GM23248 (cell line): ENCODE results near the gene RBM45. TPM values are rescaled to one million over a fixed set of nuclear protein-coding genes. Genes with fewer than 3 reads are reported as not detected.
A peak's percentile ranks its signal among the peaks of the same experiment; 100 is the strongest.

ENCODE experiments used
- DNase-seq: peaks from one replicate; pipeline ENCODE4 v3.0.0-alpha.2; 2015
- H2AFZ ChIP-seq: fragments of 200-600 bp; sonication (generic); 2 replicates; pipeline ENCODE4 v1.6.1; 2016; ENCODE audit warnings: antibody characterized with exemption
- H3F3A ChIP-seq: fragments of 200-600 bp; sonication (generic); 2 replicates; pipeline ENCODE4 v1.6.1; 2016; ENCODE audit warnings: mild to moderate bottlenecking, antibody characterized with exemption, mixed run types; ENCODE audit not compliant: insufficient read depth
- H3K27ac ChIP-seq: fragments of 200-600 bp; sonication (generic); 2 replicates; pipeline ENCODE4 v1.5.1; 2016; ENCODE audit warnings: mild to moderate bottlenecking
- H3K27me3 ChIP-seq: fragments of 200-600 bp; sonication (generic); replicated peaks from 2 replicates; pipeline ENCODE4 v1.6.1; 2016; ENCODE audit warnings: mild to moderate bottlenecking; ENCODE audit not compliant: insufficient read depth
- H3K36me3 ChIP-seq: fragments of 200-600 bp; sonication (generic); 2 replicates; pipeline ENCODE4 v1.6.1; 2016; ENCODE audit warnings: low read depth, mild to moderate bottlenecking
- H3K4me1 ChIP-seq: fragments of 200-600 bp; sonication (generic); 2 replicates; pipeline ENCODE4 v1.6.1; 2016; ENCODE audit warnings: mild to moderate bottlenecking; ENCODE audit not compliant: insufficient read depth
- H3K4me2 ChIP-seq: fragments of 200-600 bp; sonication (generic); one replicate; pipeline ENCODE4 v1.6.1; 2016; ENCODE audit warnings: mild to moderate bottlenecking; ENCODE audit not compliant: unreplicated experiment
- H3K4me3 ChIP-seq: fragments of 200-600 bp; sonication (generic); 2 replicates; pipeline ENCODE4 v1.5.1; 2016; ENCODE audit warnings: mild to moderate bottlenecking
- H3K79me2 ChIP-seq: fragments of 200-600 bp; sonication (generic); 2 replicates; pipeline ENCODE4 v1.6.1; 2016; ENCODE audit warnings: mild to moderate bottlenecking; ENCODE audit not compliant: insufficient read depth
- H3K9ac ChIP-seq: fragments of 200-600 bp; sonication (generic); 2 replicates; pipeline ENCODE4 v1.6.1; 2016; ENCODE audit warnings: mild to moderate bottlenecking
- H3K9me2 ChIP-seq: fragments of 200-600 bp; sonication (generic); 2 replicates; pipeline ENCODE4 v1.6.1; 2016; ENCODE audit warnings: mixed run types, mild to moderate bottlenecking, moderate library complexity; ENCODE audit not compliant: insufficient read depth
- H3K9me3 ChIP-seq: fragments of 200-600 bp; sonication (generic); one replicate; pipeline ENCODE4 v1.6.1; 2017; ENCODE audit warnings: low read depth
- H4K20me1 ChIP-seq: fragments of 200-600 bp; sonication (generic); 2 replicates; pipeline ENCODE4 v1.6.0; 2016; ENCODE audit not compliant: insufficient read depth
- EZH2 ChIP-seq: fragments of 200-600 bp; sonication (generic); IDR thresholded peaks from 2 replicates; pipeline ENCODE4 v1.6.1; 2018; ENCODE audit warnings: antibody characterized with exemption, mild to moderate bottlenecking; ENCODE audit not compliant: insufficient read depth, poor library complexity, severe bottlenecking
- EZH2phosphoT487 ChIP-seq: fragments of 200-600 bp; sonication (generic); IDR thresholded peaks from 2 replicates; pipeline ENCODE4 v1.6.1; 2018; ENCODE audit warnings: antibody characterized with exemption, moderate library complexity, mild to moderate bottlenecking, low read depth; ENCODE audit not compliant: insufficient read depth
- WGBS, 2 experiments: methylation state at CpG; one replicate each; pipeline ENCODE4 v1.1.6; 2015 to 2017; ENCODE audit warnings: low lambda C conversion rate in 2 of 2, low coverage in 1 of 2; ENCODE audit errors: missing lambda C conversion rate in 2 of 2; 5-methylcytosine and 5-hydroxymethylcytosine counted together
- in situ Hi-C: fragments of 300-500 bp; cut with MboI; formaldehyde crosslinking; loops from 2 replicates; pipeline ENCODE4 v1.15.0; 2020
- polyA plus RNA-seq: library from polyadenylated mRNA; unstranded; fragments of >200 nt; fragmentation: Nextera tagmentation; extraction: Ambion mirVana; gene quantifications from 2 replicates; pipeline ENCODE4 v1.2.1, GENCODE V29; 2016
- total RNA-seq: library from RNA; depleted of rRNA; stranded (reverse); fragments of >200 nt; shearing (Covaris generic); gene quantifications from 2 replicates; pipeline ENCODE4 v1.2.3, GENCODE V29; 2014

The RBM45 gene
- total and polyA plus RNA-seq, 2 experiments from 2014 or later, result 15.2 to 17.6 TPM

GRCh38 chr2:178157574-178157973, 45.3 kb downstream of the RBM45 start:
- no peaks in the 10 kb centered on the region for H3K9me3 ChIP-seq
- H2AFZ ChIP-seq, result no peak overlapping the region
- in situ Hi-C loops, result no loop called here
- WGBS, 2 experiments, result 83 to 85% methylated on average over 5 of the region's 5 CpGs
- H3F3A ChIP-seq, result no peaks in the 10 kb centered on the region
- H3K27me3 ChIP-seq, result no peaks in the 10 kb centered on the region
- no peak for DNase-seq
- H3K4me2 ChIP-seq, result no peak overlapping the region
- H3K4me3 ChIP-seq, result no peak overlapping the region
- H3K4me1 ChIP-seq, result no peaks in the 10 kb centered on the region
- no peaks in the 10 kb centered on the region for H4K20me1 ChIP-seq
- H3K27ac ChIP-seq, result no peak overlapping the region
- no peaks in the 10 kb centered on the region for H3K36me3 ChIP-seq
- no peaks in the 10 kb centered on the region for H3K79me2 ChIP-seq
- H3K9ac ChIP-seq, result no peak overlapping the region
- no peak for TF ChIP-seq EZH2
- TF ChIP-seq EZH2phosphoT487, result no peak
- H3K9me2 ChIP-seq, result no peaks in the 10 kb centered on the region

- H3K27ac ChIP-seq, result no peak overlapping the region
- H3K4me3 ChIP-seq, result no peak overlapping the region
- H3K36me3 ChIP-seq, result no peaks in the 10 kb centered on the region
- H4K20me1 ChIP-seq, result no peaks in the 10 kb centered on the region
- in situ Hi-C loops, result no loop called here
- H2AFZ ChIP-seq, result no peak overlapping the region
- H3K9ac ChIP-seq, result no peak overlapping the region
- no peaks in the 10 kb centered on the region for H3K9me2 ChIP-seq
- H3K4me2 ChIP-seq, result no peak overlapping the region
- peaks cover 8% of the 10 kb centered on the region; the same call in 1 of the 2 replicates for H3K4me1 ChIP-seq
- no peaks in the 10 kb centered on the region for H3K79me2 ChIP-seq
- H3K9me3 ChIP-seq, result no peaks in the 10 kb centered on the region
- 77 to 89% methylated on average over 1 of the region's 1 CpG for WGBS, 2 experiments
- DNase-seq, result no peak
- H3K27me3 ChIP-seq, result no peaks in the 10 kb centered on the region
- no peaks in the 10 kb centered on the region for H3F3A ChIP-seq
- no peak for TF ChIP-seq EZH2phosphoT487
These were observed 47.7 kb downstream of the RBM45 start for GRCh38 chr2:178159966-178160365.

GRCh38 chr2:178160601-178161000, 48.4 kb downstream of the RBM45 start:
- Histone ChIP-seq H3K4me2 (no peak overlapping the region), H3K79me2 (no peaks in the 10 kb centered on the region), H3K36me3 (no peaks in the 10 kb centered on the region), H3K9me2 (no peaks in the 10 kb centered on the region), H3K4me1 (peaks cover 8% of the 10 kb centered on the region; the same call in 1 of the 2 replicates), H3K27ac (no peak overlapping the region), H3K4me3 (no peak overlapping the region), H3K27me3 (no peaks in the 10 kb centered on the region), H3F3A (no peaks in the 10 kb centered on the region), H2AFZ (no peak overlapping the region), H3K9ac (no peak overlapping the region), H3K9me3 (no peaks in the 10 kb centered on the region), H4K20me1 (no peaks in the 10 kb centered on the region)
- 96 to 100% methylated on average over 1 of the region's 1 CpG for WGBS, 2 experiments
- in situ Hi-C loops, result no loop called here
- no peak for TF ChIP-seq EZH2
- no peak for DNase-seq

GRCh38 chr2:178163395-178163794, 51.2 kb downstream of the RBM45 start:
- peak; percentile 50 for DNase-seq
- Histone ChIP-seq H3K79me2 (no peaks in the 10 kb centered on the region), H3K4me2 (peak overlapping the region; percentile 47), H3K27me3 (no peaks in the 10 kb centered on the region), H4K20me1 (no peaks in the 10 kb centered on the region), H2AFZ (peak overlapping the region; percentile 79), H3K9me2 (no peaks in the 10 kb centered on the region), H3K4me1 (peaks cover 8% of the 10 kb centered on the region; the same call in 1 of the 2 replicates), H3K27ac (0 out of 2 replicates have a peak overlapping the region, but pooled peaks have one; percentile 19), H3K9ac (0 out of 2 replicates have a peak overlapping the region, but pooled peaks have one; percentile 22), H3K9me3 (no peaks in the 10 kb centered on the region), H3F3A (no peaks in the 10 kb centered on the region), H3K4me3 (0 out of 2 replicates have a peak overlapping the region, but pooled peaks have one; percentile 11), H3K36me3 (no peaks in the 10 kb centered on the region)
- 53 to 58% methylated on average over 3 to 4 of the region's 4 CpGs for WGBS, 2 experiments
- in situ Hi-C loops, result no loop called here
- no peak for TF ChIP-seq EZH2phosphoT487
- no peak for TF ChIP-seq EZH2

- no peak for DNase-seq
- in situ Hi-C loops, result no loop called here
- peaks cover 8% of the 10 kb centered on the region; the same call in 1 of the 2 replicates for H3K4me1 ChIP-seq
- no peak for TF ChIP-seq EZH2
- TF ChIP-seq EZH2phosphoT487, result no peak
- H3F3A ChIP-seq, result no peaks in the 10 kb centered on the region
- no peaks in the 10 kb centered on the region for H3K36me3 ChIP-seq
- H3K27me3 ChIP-seq, result no peaks in the 10 kb centered on the region
- no peaks in the 10 kb centered on the region for H3K9me3 ChIP-seq
- 0 to 14% methylated on average over 1 of the region's 1 CpG for WGBS, 2 experiments
- no peak overlapping the region for H3K9ac ChIP-seq
- H3K9me2 ChIP-seq, result no peaks in the 10 kb centered on the region
- H3K79me2 ChIP-seq, result no peaks in the 10 kb centered on the region
- H4K20me1 ChIP-seq, result no peaks in the 10 kb centered on the region
- 0 out of 2 replicates have a peak overlapping the region, but pooled peaks have one; percentile 19 for H3K27ac ChIP-seq
- peak overlapping the region; percentile 47 for H3K4me2 ChIP-seq
- H2AFZ ChIP-seq, result peak overlapping the region; percentile 79
- H3K4me3 ChIP-seq, result no peak overlapping the region
These were observed 51.7 kb downstream of the RBM45 start for GRCh38 chr2:178163911-178164310.
